ENCODE data around the gene RPS2.

The RPS2 gene

DNA sequence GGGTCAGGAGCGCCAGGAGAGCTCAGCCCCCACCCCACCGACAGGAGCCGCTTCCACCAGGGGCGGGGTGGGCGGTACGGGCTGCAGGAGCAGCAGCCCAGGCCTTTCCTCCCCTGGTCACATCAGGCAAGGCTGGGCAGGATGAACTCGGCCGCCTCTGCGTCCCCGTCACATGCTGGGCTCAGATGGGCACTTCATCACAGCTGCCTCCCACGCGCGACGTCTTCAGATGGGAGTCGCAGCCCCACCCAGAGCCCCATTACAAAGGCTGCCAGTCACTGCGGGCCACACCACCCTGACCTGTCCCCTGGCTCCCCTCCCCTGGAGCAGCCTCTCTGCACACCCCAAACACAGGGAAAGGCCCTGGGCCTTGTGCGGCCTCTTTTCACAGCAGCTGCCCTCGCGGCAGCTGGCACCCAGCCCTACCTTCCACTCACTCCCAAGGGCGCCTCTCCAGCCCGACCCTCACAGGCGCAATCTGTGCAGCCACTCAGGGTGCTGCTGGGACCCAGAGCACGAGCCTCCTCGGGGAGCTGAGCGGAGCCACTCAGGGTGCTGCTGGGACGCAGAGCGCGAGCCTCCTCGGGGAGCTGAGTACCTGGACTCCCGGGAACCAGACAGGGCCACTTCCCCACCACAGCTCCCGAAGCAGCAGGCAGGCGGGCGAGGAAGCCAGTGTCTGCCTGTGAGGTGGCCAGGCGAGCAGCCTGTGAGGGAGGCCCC lies 40.3 kb upstream of the RPS2 start:
- TF ChIP-seq TEAD4 (IDR thresholded peaks at IDR 0.05), result no peak
- no peak for TF ChIP-seq NFIC (IDR thresholded peaks at IDR 0.05)
- TF ChIP-seq FOXM1 (IDR thresholded peaks at IDR 0.05; ENCODE audit: borderline replicate concordance, low read depth), result no peak
- TF ChIP-seq EP300 (IDR thresholded peaks at IDR 0.05; ENCODE audit: borderline replicate concordance), result no peak
- TF ChIP-seq RAD21 (IDR thresholded peaks at IDR 0.05; ENCODE audit: low read depth), result no peak
- TF ChIP-seq, protein P1, sequence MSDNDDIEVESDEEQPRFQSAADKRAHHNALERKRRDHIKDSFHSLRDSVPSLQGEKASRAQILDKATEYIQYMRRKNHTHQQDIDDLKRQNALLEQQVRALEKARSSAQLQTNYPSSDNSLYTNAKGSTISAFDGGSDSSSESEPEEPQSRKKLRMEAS (IDR thresholded peaks at IDR 0.05), result no peak
- no peak for TF ChIP-seq YY1 (IDR thresholded peaks at IDR 0.05; ENCODE audit: low read depth)
- TF ChIP-seq CREB1 (IDR thresholded peaks at IDR 0.05; ENCODE audit: low read depth), result no peak
- TF ChIP-seq TCF12 (IDR thresholded peaks at IDR 0.05; ENCODE audit: low read depth), result no peak
- TF ChIP-seq CEBPB (IDR thresholded peaks at IDR 0.05), result no peak
- TF ChIP-seq, protein P2, sequence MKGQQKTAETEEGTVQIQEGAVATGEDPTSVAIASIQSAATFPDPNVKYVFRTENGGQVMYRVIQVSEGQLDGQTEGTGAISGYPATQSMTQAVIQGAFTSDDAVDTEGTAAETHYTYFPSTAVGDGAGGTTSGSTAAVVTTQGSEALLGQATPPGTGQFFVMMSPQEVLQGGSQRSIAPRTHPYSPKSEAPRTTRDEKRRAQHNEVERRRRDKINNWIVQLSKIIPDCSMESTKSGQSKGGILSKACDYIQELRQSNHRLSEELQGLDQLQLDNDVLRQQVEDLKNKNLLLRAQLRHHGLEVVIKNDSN (IDR thresholded peaks at IDR 0.05), result no peak
- TF ChIP-seq ZBTB7A (IDR thresholded peaks at IDR 0.05; ENCODE audit: low read depth), result no peak
- TF ChIP-seq, protein P3, sequence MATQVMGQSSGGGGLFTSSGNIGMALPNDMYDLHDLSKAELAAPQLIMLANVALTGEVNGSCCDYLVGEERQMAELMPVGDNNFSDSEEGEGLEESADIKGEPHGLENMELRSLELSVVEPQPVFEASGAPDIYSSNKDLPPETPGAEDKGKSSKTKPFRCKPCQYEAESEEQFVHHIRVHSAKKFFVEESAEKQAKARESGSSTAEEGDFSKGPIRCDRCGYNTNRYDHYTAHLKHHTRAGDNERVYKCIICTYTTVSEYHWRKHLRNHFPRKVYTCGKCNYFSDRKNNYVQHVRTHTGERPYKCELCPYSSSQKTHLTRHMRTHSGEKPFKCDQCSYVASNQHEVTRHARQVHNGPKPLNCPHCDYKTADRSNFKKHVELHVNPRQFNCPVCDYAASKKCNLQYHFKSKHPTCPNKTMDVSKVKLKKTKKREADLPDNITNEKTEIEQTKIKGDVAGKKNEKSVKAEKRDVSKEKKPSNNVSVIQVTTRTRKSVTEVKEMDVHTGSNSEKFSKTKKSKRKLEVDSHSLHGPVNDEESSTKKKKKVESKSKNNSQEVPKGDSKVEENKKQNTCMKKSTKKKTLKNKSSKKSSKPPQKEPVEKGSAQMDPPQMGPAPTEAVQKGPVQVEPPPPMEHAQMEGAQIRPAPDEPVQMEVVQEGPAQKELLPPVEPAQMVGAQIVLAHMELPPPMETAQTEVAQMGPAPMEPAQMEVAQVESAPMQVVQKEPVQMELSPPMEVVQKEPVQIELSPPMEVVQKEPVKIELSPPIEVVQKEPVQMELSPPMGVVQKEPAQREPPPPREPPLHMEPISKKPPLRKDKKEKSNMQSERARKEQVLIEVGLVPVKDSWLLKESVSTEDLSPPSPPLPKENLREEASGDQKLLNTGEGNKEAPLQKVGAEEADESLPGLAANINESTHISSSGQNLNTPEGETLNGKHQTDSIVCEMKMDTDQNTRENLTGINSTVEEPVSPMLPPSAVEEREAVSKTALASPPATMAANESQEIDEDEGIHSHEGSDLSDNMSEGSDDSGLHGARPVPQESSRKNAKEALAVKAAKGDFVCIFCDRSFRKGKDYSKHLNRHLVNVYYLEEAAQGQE (IDR thresholded peaks at IDR 0.05; ENCODE audit: low read depth), result no peak
- no peak for TF ChIP-seq EGR1 (IDR thresholded peaks at IDR 0.05)
- no peak for TF ChIP-seq TAF1 (IDR thresholded peaks at IDR 0.05; ENCODE audit: low read depth)

DNA sequence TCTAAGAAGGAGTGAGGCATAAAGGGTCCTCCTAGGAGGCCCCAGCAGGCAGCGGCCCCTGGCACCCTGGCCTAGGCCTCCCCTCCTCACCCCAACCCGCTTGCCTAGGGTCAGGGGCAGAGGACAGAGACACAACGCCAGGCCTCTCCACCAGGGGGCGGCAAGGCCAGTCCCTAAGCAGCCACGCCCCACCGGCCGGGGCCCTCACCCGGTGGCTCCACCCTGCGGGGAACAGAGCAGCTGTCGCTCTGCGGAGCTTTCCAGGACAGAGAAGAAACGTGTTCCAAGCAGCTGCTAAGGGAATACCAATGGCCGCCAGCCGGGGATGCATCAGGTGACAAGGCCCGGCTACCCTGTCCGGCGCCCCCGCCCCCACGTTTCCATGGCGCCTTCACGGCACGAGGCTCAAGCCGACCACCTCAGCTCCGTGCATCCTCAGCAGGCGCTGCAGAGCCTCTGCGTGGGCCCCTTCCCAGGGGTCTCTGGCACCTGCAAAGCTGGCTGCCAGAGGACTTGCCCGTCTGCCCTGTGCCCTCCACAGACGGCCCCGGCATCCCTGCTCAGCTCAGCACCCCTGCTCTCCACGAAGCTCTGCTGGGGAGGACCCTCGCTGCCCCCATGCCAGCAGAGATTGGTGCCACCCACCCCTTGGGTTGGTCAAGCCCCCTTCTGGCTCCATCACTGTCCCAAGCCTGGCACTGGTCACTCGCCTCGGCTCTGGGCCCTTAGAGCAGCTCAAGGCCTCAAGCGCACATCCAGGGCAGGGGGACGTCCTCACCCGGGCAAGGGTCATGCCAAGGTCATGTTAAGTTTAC lies 39.4 kb upstream of the RPS2 start:
- TF ChIP-seq, protein P1 (IDR thresholded peaks at IDR 0.05), result peak; percentile 25; the same call in 1 of the 2 replicates
- TF ChIP-seq RAD21 (IDR thresholded peaks at IDR 0.05; ENCODE audit: low read depth) (peak; percentile 46; the same call in 1 of the 2 replicates), TAF1 (IDR thresholded peaks at IDR 0.05; ENCODE audit: low read depth) (no peak), EGR1 (IDR thresholded peaks at IDR 0.05) (no peak), YY1 (IDR thresholded peaks at IDR 0.05; ENCODE audit: low read depth) (0 out of 2 replicates have a peak, but pooled peaks have one; percentile 64)

DNA sequence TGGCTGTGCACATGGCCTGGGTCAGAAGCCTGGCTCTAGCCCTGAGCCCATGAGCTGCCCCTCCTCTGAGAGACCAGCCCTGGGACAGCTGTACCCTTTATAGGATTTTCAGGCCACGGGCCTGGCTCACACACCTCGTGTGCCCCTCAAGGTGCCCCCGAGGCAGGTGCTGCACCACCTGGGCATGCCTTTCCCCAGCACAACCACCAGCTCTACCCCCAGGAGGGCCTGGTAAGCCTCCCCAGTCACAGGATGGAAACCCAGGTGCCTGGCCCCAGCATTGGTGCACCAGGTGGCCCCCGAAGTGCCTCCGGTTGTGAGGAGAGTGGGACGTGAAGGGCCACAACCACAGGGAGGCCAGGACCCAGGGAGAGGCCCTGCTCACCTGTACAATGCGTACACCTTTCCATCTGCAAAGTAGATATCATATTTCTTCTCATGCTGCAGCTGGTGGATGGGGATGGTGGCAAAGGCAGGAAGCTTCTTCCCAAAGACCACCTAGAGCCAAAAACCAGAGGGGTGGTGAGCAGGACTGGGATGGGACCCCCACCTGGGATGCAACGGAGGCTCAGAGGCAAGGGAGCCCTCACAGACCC lies 38.7 kb upstream of the RPS2 start:
- TF ChIP-seq TEAD4 (IDR thresholded peaks at IDR 0.05) (no peak), EGR1 (IDR thresholded peaks at IDR 0.05) (no peak)
- TF ChIP-seq, protein P1 (IDR thresholded peaks at IDR 0.05), result no peak

DNA sequence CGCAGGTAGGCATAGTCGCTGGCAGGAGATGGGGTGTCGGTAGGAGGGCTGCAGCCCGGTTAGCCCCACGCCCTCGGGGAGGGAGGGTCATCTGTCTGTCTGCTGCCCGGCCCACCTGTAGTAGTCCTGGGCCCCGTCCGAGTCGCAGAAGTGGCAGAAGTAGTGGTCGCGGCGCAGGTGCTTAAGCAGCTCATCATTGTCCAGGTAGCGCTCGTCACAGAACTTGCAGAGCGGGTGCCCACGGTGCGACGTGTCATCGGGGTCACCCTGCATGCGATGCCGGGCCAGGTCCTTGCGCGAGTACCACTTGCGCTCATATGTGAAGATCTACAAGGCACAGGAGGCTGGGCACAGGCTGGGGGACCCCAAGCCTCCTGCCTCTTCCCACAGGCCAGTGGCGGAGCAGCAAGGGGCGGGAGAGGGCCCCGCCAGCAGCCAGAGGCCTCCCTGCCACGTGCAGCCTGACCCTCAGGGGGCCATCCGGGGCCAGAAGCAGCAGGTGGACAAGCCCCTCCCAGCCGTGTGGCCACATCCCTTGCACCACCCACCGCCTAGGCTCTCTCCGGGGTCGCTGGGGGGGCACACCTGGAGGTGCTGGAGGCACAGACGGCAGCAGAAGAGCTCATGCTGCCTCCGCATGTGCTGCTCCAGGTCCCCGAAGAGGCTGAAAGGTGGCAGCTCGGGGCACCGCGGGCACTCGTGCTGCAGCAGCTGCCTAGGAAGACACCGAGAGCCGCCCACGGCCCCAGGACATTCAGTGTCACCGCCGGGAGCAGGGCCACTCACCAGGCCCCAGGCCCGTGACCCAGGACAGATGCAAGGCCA lies 38.0 kb upstream of the RPS2 start:
- no peak for TF ChIP-seq EGR1 (IDR thresholded peaks at IDR 0.05)
- TF ChIP-seq CREB1 (IDR thresholded peaks at IDR 0.05; ENCODE audit: low read depth), result no peak
- no peak for TF ChIP-seq NFIC (IDR thresholded peaks at IDR 0.05)
- no peak for TF ChIP-seq TAF1 (IDR thresholded peaks at IDR 0.05; ENCODE audit: low read depth)
- TF ChIP-seq, protein P3 (IDR thresholded peaks at IDR 0.05; ENCODE audit: low read depth), result no peak
- TF ChIP-seq FOXM1 (IDR thresholded peaks at IDR 0.05; ENCODE audit: borderline replicate concordance, low read depth), result no peak
- TF ChIP-seq, protein P1 (IDR thresholded peaks at IDR 0.05), result no peak
- TF ChIP-seq EP300 (IDR thresholded peaks at IDR 0.05; ENCODE audit: borderline replicate concordance), result no peak
- no peak for TF ChIP-seq ZBTB7A (IDR thresholded peaks at IDR 0.05; ENCODE audit: low read depth)
- TF ChIP-seq, protein P2 (IDR thresholded peaks at IDR 0.05), result no peak
